Epithelial cell of alveolus of lung (primary cell): ENCODE data around the gene DEFB116. TPM values are rescaled to one million over a fixed set of nuclear protein-coding genes. Genes with fewer than 3 reads are reported as not detected.

Experiments used
- total RNA-seq: library from RNA; depleted of rRNA; stranded (reverse); fragments of >200 nt; gene quantifications from 2 replicates; pipeline ENCODE4 v1.2.1, GENCODE V29; 2015

Gene DEFB116
- total RNA-seq: not detected in 2 replicates

GRCh38 chr20:31308535-31309162, at the start of gene DEFB116:
TSS of gene DEFB116 (minus strand) at chr20:31308585. CDS start at chr20:31308585, 0 bp downstream.

DNA sequence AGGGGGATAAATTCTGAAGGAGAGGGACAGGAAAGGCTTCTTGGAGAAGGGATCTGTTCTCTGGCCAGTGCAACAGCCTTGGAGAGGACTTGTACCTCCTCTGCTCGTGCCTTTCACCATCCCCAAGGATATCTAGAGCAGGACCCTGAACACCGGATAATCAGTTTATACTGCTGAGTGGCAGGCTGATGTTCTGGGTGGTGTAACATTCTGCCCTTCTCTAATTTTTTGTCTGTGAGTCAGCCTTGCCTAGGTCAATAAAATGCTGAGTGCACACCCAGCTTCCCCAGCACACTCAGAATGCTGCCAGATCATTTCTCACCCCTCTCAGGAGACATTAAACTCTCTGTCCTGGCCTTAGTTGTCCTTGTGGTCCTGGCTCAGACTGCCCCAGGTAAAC, 51.0 kb downstream of the DEFB116 start, which contains the start of gene DEFB115:
DEFB115 (plus strand) TSS at position 301 of the 400 bp plus-strand sequence; CDS start at position 301, 0 bp downstream.

Other genes starting within 250 kb of the DEFB116 start
- gene DEFB115, start 50.9 kb downstream of the DEFB116 start, total RNA-seq: not detected in 2 replicates
- not detected in 2 replicates for gene DEFB118, start 60.0 kb upstream of the DEFB116 start, total RNA-seq
- gene DEFB119, start 82.0 kb upstream of the DEFB116 start, total RNA-seq: not detected in 2 replicates
- not detected in 2 replicates for gene DEFB121, start 97.6 kb upstream of the DEFB116 start, total RNA-seq
- not detected in 2 replicates for gene DEFB123, start 132.0 kb upstream of the DEFB116 start, total RNA-seq
- not detected in 2 replicates for gene DEFB124, start 166.5 kb upstream of the DEFB116 start, total RNA-seq
- not detected in 2 replicates for gene REM1, start 166.7 kb upstream of the DEFB116 start, total RNA-seq
- gene HM13, start 205.9 kb upstream of the DEFB116 start, total RNA-seq: 105 and 109 TPM in 2 replicates